GM12892 (cell line): Measurements from ENCODE around the gene DLL1.

Experiments
- POLR2A ChIP-seq: IDR thresholded peaks from 2 replicates; pipeline ENCODE4 v1.6.1; 2011; ENCODE audit warnings: low read depth, low read length, control low read depth
- POLR2AphosphoS5 ChIP-seq: IDR thresholded peaks from 2 replicates; pipeline ENCODE4 v1.6.1; 2011; ENCODE audit warnings: low read depth, low read length, control low read depth

GRCh38 chr6:170244721-170245474 is 46.0 kb downstream of the DLL1 start:
- TF ChIP-seq POLR2AphosphoS5: no peak
- TF ChIP-seq POLR2A: no peak
